Type B pancreatic cell (in vitro differentiated cells): ENCODE results near the gene SLC9A9. TPM values are rescaled to one million over a fixed set of nuclear protein-coding genes. Genes with fewer than 3 reads are reported as not detected.

Experiments used
- DNase-seq: peaks from one replicate; pipeline ENCODE4 v3.0.0; 2021; ENCODE audit warnings: mixed read lengths; ENCODE audit not compliant: unreplicated experiment; ENCODE audit errors: extremely low spot score
- H3K27ac Mint-ChIP-seq: 2 replicates; pipeline ENCODE4 v1.8.0; 2021; ENCODE audit warnings: mild to moderate bottlenecking, mixed read lengths
- H3K27me3 Mint-ChIP-seq: 2 replicates; pipeline ENCODE4 v1.8.0; 2021; ENCODE audit warnings: mixed read lengths
- H3K36me3 Mint-ChIP-seq: 2 replicates; pipeline ENCODE4 v1.8.0; 2021; ENCODE audit warnings: mixed read lengths
- H3K4me1 Mint-ChIP-seq: one replicate; pipeline ENCODE4 v1.8.0; 2021; ENCODE audit warnings: mixed read lengths; ENCODE audit not compliant: unreplicated experiment
- H3K4me3 Mint-ChIP-seq: 2 replicates; pipeline ENCODE4 v1.8.0; 2021; ENCODE audit warnings: mild to moderate bottlenecking, mixed read lengths
- H3K9me3 Mint-ChIP-seq: 2 replicates; pipeline ENCODE4 v1.8.0; 2021; ENCODE audit warnings: mixed read lengths
- total RNA-seq: library from RNA; stranded (reverse); gene quantifications from 2 replicates; pipeline ENCODE4 v1.2.1, GENCODE V29; 2021; ENCODE audit warnings: low replicate concordance
- TF ChIP-seq, protein P1 (sequence below): fragments of 200-600 bp; sonication (generic); conservative IDR thresholded peaks from 2 replicates; pipeline ENCODE4 v1.5.0; 2021; ENCODE audit warnings: antibody characterized with exemption, mild to moderate bottlenecking

Gene SLC9A9
- total RNA-seq, 1 donor from 2014 or later, result 2.7 TPM

- no peaks in the 10 kb centered on the region for H3K36me3 Mint-ChIP-seq
- peaks cover 13% of the 10 kb centered on the region for H3K4me1 Mint-ChIP-seq
- H3K27ac Mint-ChIP-seq, result no peak overlapping the region
- TF ChIP-seq, protein P1, sequence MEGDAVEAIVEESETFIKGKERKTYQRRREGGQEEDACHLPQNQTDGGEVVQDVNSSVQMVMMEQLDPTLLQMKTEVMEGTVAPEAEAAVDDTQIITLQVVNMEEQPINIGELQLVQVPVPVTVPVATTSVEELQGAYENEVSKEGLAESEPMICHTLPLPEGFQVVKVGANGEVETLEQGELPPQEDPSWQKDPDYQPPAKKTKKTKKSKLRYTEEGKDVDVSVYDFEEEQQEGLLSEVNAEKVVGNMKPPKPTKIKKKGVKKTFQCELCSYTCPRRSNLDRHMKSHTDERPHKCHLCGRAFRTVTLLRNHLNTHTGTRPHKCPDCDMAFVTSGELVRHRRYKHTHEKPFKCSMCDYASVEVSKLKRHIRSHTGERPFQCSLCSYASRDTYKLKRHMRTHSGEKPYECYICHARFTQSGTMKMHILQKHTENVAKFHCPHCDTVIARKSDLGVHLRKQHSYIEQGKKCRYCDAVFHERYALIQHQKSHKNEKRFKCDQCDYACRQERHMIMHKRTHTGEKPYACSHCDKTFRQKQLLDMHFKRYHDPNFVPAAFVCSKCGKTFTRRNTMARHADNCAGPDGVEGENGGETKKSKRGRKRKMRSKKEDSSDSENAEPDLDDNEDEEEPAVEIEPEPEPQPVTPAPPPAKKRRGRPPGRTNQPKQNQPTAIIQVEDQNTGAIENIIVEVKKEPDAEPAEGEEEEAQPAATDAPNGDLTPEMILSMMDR, result no peak
- DNase-seq, result no peak
- H3K4me3 Mint-ChIP-seq, result no peak overlapping the region
- no peaks in the 10 kb centered on the region for H3K9me3 Mint-ChIP-seq
- H3K27me3 Mint-ChIP-seq, result no peaks in the 10 kb centered on the region
Observed at GRCh38 chr3:143753456-143753855, 94.8 kb downstream of the SLC9A9 start.

DNA sequence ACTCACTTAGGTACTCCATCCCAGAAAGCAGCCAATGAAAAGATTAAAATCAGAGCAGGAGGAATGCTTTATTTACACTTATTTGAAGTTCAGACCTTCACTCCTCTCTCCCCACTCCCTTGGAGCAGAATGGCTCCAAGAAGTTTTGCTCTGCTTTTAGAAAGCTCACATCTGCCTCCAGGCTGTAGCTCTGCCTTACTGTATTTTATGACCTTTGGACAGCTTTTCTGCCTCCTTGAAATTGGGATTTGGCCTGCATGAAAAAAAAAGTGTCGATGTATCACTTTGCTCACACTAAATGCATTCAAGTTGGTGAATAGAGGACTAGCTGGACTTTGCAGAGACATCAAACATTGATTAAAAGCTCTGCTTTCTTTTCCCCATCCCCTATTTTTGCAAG is 95.3 kb downstream of the SLC9A9 start:
- Mint-ChIP-seq H3K27ac (no peak overlapping the region), H3K36me3 (no peaks in the 10 kb centered on the region), H3K9me3 (no peaks in the 10 kb centered on the region), H3K4me3 (no peak overlapping the region), H3K27me3 (no peaks in the 10 kb centered on the region), H3K4me1 (peaks cover 13% of the 10 kb centered on the region)
- TF ChIP-seq, protein P1, result no peak
- DNase-seq, result no peak

- TF ChIP-seq, protein P1, result no peak
- peaks cover 13% of the 10 kb centered on the region for H3K4me1 Mint-ChIP-seq
- H3K4me3 Mint-ChIP-seq, result no peak overlapping the region
- H3K27ac Mint-ChIP-seq, result no peak overlapping the region
- no peak for DNase-seq
- H3K9me3 Mint-ChIP-seq, result no peaks in the 10 kb centered on the region
- H3K27me3 Mint-ChIP-seq, result no peaks in the 10 kb centered on the region
- no peaks in the 10 kb centered on the region for H3K36me3 Mint-ChIP-seq
Observed at GRCh38 chr3:143751643-143752178, 96.6 kb downstream of the SLC9A9 start.

DNA sequence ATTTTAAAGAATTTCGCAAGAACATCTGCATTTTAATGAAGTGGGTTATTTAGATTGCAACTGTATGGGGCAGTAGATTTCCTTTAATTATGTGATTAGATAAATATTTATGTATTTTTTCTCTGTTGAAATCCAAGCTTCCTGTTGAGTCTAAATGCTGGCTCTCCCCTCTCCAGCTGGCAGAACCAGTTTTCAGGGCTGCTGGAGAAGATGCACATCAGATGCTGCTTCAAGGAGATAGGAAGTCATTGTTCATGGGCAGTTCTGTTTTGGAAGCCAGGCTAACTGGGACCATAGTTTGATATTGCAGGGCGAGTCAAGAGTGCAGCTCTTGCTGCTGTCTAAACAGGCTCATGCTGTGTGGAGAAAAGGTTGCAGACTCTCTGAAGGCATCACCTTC is 97.4 kb downstream of the SLC9A9 start:
- no peaks in the 10 kb centered on the region for H3K36me3 Mint-ChIP-seq
- H3K4me1 Mint-ChIP-seq, result peaks cover 13% of the 10 kb centered on the region
- no peaks in the 10 kb centered on the region for H3K9me3 Mint-ChIP-seq
- H3K27ac Mint-ChIP-seq, result no peak overlapping the region
- no peaks in the 10 kb centered on the region for H3K27me3 Mint-ChIP-seq
- no peak overlapping the region for H3K4me3 Mint-ChIP-seq
- TF ChIP-seq, protein P1, result no peak
- DNase-seq, result no peak

GRCh38 chr3:143749926-143750325 is 98.3 kb downstream of the SLC9A9 start:
- peaks cover 13% of the 10 kb centered on the region for H3K4me1 Mint-ChIP-seq
- H3K4me3 Mint-ChIP-seq, result no peak overlapping the region
- H3K27me3 Mint-ChIP-seq, result no peaks in the 10 kb centered on the region
- DNase-seq, result no peak
- TF ChIP-seq, protein P1, result no peak
- no peak overlapping the region for H3K27ac Mint-ChIP-seq
- H3K36me3 Mint-ChIP-seq, result no peaks in the 10 kb centered on the region
- H3K9me3 Mint-ChIP-seq, result no peaks in the 10 kb centered on the region

DNA sequence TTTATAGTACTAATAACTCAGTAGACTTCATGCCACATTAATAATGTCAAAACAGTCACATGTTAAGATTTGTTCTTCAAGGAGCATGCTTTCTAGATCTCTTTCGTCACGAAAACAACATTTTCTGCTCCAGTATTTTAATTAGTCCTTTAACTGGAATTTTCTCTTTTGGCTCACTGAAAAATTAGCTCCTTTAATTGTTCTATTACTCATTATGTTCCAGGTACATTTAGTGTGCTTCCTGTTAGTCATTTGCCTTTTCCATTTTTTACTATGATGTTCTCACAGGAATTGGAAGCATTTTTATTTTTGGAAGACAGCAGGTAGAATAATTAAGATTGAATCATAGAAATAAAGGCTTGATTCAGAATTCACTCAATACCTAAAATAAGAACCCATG is 111.2 kb downstream of the SLC9A9 start:
- Mint-ChIP-seq H3K4me1 (no peaks in the 10 kb centered on the region), H3K27me3 (no peaks in the 10 kb centered on the region), H3K4me3 (no peak overlapping the region), H3K36me3 (no peaks in the 10 kb centered on the region), H3K9me3 (no peaks in the 10 kb centered on the region), H3K27ac (no peak overlapping the region)
- DNase-seq, result no peak
- TF ChIP-seq, protein P1, result no peak
